Liver (tissue), 9 donors: ENCODE results near the gene REM1. TPM values are rescaled to one million over a fixed set of nuclear protein-coding genes. Genes with fewer than 3 reads are reported as not detected.
A peak's percentile ranks its signal among the peaks of the same experiment; 100 is the strongest.
"Not testable (repeated sequence)": the region's sequence is repeated elsewhere in the genome, so short reads cannot be mapped to it uniquely, and the experiment has no call there.

ENCODE experiments used
- DNase-seq: peaks from one replicate; pipeline ENCODE4 v3.0.0-alpha.2; 2017; ENCODE audit warnings: low spot score
- H3K27ac ChIP-seq, 2 donors: one replicate each; pipeline ENCODE4 v1.7.0; 2013; ENCODE audit warnings: inconsistent platforms in 2 of 2, low read length in 2 of 2, control low read depth in 1 of 2, low read depth in 1 of 2, mild to moderate bottlenecking in 1 of 2
- H3K27me3 ChIP-seq, 4 donors: one replicate each; pipeline versions ENCODE4 v1.6.1 to v1.7.0; 2013; ENCODE audit warnings: low read length in 3 of 4, inconsistent platforms in 1 of 4, mild to moderate bottlenecking in 1 of 4, moderate library complexity in 1 of 4; ENCODE audit not compliant: control insufficient read depth in 4 of 4, insufficient read depth in 4 of 4
- H3K36me3 ChIP-seq, 4 donors: one replicate each; pipeline versions ENCODE4 v1.6.1 to v1.7.0; 2013; ENCODE audit warnings: low read length in 3 of 4, mild to moderate bottlenecking in 3 of 4, low read depth in 1 of 4, moderate library complexity in 1 of 4; ENCODE audit not compliant: control insufficient read depth in 4 of 4, insufficient read depth in 3 of 4
- H3K4me1 ChIP-seq, 4 donors: one replicate each; pipeline versions ENCODE4 v1.6.1 to v1.7.0; 2013; ENCODE audit warnings: low read length in 3 of 4, mild to moderate bottlenecking in 3 of 4, moderate library complexity in 1 of 4; ENCODE audit not compliant: control insufficient read depth in 4 of 4, insufficient read depth in 4 of 4
- H3K4me3 ChIP-seq, 3 donors: one replicate each; pipeline versions ENCODE4 v1.6.1 to v1.7.0; 2013; ENCODE audit warnings: low read length in 3 of 3, control low read depth in 1 of 3, low read depth in 1 of 3, mild to moderate bottlenecking in 1 of 3
- H3K9ac ChIP-seq, 2 donors: one replicate each; pipeline ENCODE4 v1.7.0; 2013; ENCODE audit warnings: low read length in 2 of 2, mild to moderate bottlenecking in 2 of 2, moderate library complexity in 2 of 2, control low read depth in 1 of 2, low read depth in 1 of 2
- H3K9me3 ChIP-seq, 4 donors: one replicate each; pipeline versions ENCODE4 v1.6.1 to v1.7.0; 2013; ENCODE audit warnings: low read length in 3 of 4; ENCODE audit not compliant: control insufficient read depth in 4 of 4
- EGR1 ChIP-seq, 2 donors: IDR thresholded peaks; 2 replicates each; pipeline ENCODE4 v1.6.1; 2016 to 2018; ENCODE audit warnings: antibody characterized with exemption in 2 of 2, low read depth in 2 of 2
- FOXA1 ChIP-seq: IDR thresholded peaks from 2 replicates; pipeline ENCODE4 v1.6.1; 2016; ENCODE audit warnings: antibody characterized with exemption
- FOXA2 ChIP-seq: IDR thresholded peaks from 2 replicates; pipeline ENCODE4 v1.6.1; 2016; ENCODE audit warnings: antibody characterized with exemption
- GABPA ChIP-seq, 2 donors: IDR thresholded peaks in 1 of 2; conservative IDR thresholded peaks in 1 of 2; 2 replicates each; pipeline ENCODE4 v1.6.1; 2016; ENCODE audit warnings: antibody characterized with exemption in 2 of 2, mild to moderate bottlenecking in 1 of 2, moderate library complexity in 1 of 2
- HNF4A ChIP-seq, 2 donors: conservative IDR thresholded peaks; 2 replicates each; pipeline ENCODE4 v1.6.1; 2016; ENCODE audit warnings: antibody characterized with exemption in 2 of 2, mild to moderate bottlenecking in 2 of 2
- HNF4G ChIP-seq: IDR thresholded peaks from 2 replicates; pipeline ENCODE4 v1.6.1; 2016; ENCODE audit warnings: antibody characterized with exemption
- JUND ChIP-seq, 2 donors: IDR thresholded peaks; 2 replicates each; pipeline ENCODE4 v1.6.1; 2016; ENCODE audit warnings: antibody characterized with exemption in 2 of 2
- MAX ChIP-seq: IDR thresholded peaks from 2 replicates; pipeline ENCODE4 v1.6.1; 2016; ENCODE audit warnings: antibody characterized with exemption
- NR2F2 ChIP-seq: IDR thresholded peaks from 2 replicates; pipeline ENCODE4 v1.6.1; 2016; ENCODE audit warnings: antibody characterized with exemption
- RAD21 ChIP-seq, 2 donors: IDR thresholded peaks; 2 replicates each; pipeline ENCODE4 v1.6.1; 2016; ENCODE audit warnings: antibody characterized with exemption in 2 of 2, mild to moderate bottlenecking in 2 of 2
- RXRA ChIP-seq, 2 donors: IDR thresholded peaks; 2 replicates each; pipeline ENCODE4 v1.6.1; 2017 to 2018; ENCODE audit warnings: antibody characterized with exemption in 2 of 2, mild to moderate bottlenecking in 1 of 2
- TAF1 ChIP-seq: conservative IDR thresholded peaks from 2 replicates; pipeline ENCODE4 v1.6.1; 2016; ENCODE audit warnings: antibody characterized with exemption, mild to moderate bottlenecking
- YY1 ChIP-seq: IDR thresholded peaks from 2 replicates; pipeline ENCODE4 v1.6.1; 2016; ENCODE audit warnings: antibody characterized with exemption, mild to moderate bottlenecking
- ZBTB33 ChIP-seq: IDR thresholded peaks from 2 replicates; pipeline ENCODE4 v1.6.1; 2016; ENCODE audit warnings: antibody characterized with exemption
- WGBS: extraction: QIAGEN DNeasy Blood & Tissue Kit; methylation state at CpG from one replicate; pipeline ENCODE4 v1.1.7; 2013; 5-methylcytosine and 5-hydroxymethylcytosine counted together
- polyA plus RNA-seq, 2 donors: library from polyadenylated mRNA; stranded (reverse) in 1 of 2; unstranded in 1 of 2; fragments of 200-250 nt in 1 of 2; fragments of >200 nt in 1 of 2; fragmentation: Nextera tagmentation in 1 of 2; extraction: Ambion mirVana in 1 of 2; gene quantifications; one replicate each; pipeline versions ENCODE4 v1.2.1 to v1.2.3, GENCODE V29; 2013 to 2015
- total RNA-seq, 2 donors: library from RNA; depleted of rRNA; stranded (reverse); fragments of >200 nt; gene quantifications; one replicate each; pipeline ENCODE4 v1.2.3, GENCODE V29; 2014
- donor health status: healthy.
- donor health status: healthy.
- donor health status: healthy.
- donor health status: healthy.
- donor health status: healthy.

Gene REM1
- total and polyA plus RNA-seq, 4 donors, result 0.17 to 0.46 (median 0.21) TPM

- TF ChIP-seq TAF1 (no peak), FOXA1 (no peak)
Observed at GRCh38 chr20:31516166-31516565, 41.1 kb downstream of the REM1 start (continued).

GRCh38 chr20:31516651-31517050 lies 41.6 kb downstream of the REM1 start:
- H3K36me3 ChIP-seq, result peaks cover 0 to 5% (median 2%) of the 10 kb centered on the region in 4 donors
- H3K9me3 ChIP-seq, result no peaks in the 10 kb centered on the region
- H3K27me3 ChIP-seq, result no peaks in the 10 kb centered on the region
- DNase-seq, result no peak
- 82% methylated on average over 2 of the region's 2 CpGs for WGBS
- TF ChIP-seq HNF4G, result no peak
- TF ChIP-seq ZBTB33, result no peak
- no peak overlapping the region for H3K27ac ChIP-seq
- H3K4me3 ChIP-seq, result no peak overlapping the region
- H3K9ac ChIP-seq, result peak overlapping the region in 1 of 2 donors; percentile 47
- peaks cover 5 to 28% (median 24%) of the 10 kb centered on the region in 4 donors for H3K4me1 ChIP-seq

GRCh38 chr20:31517373-31517772 lies 42.3 kb downstream of the REM1 start:
- peaks cover 5 to 28% (median 24%) of the 10 kb centered on the region in 4 donors for H3K4me1 ChIP-seq
- H3K36me3 ChIP-seq, result peaks cover 0 to 5% (median 2%) of the 10 kb centered on the region in 4 donors
- no peaks in the 10 kb centered on the region for H3K9me3 ChIP-seq
- no peak overlapping the region for H3K4me3 ChIP-seq
- no peak overlapping the region for H3K9ac ChIP-seq
- TF ChIP-seq FOXA2, result peak; percentile 85
- peak in 1 of 2 donors; percentile 19 for TF ChIP-seq RAD21 (IDR thresholded peaks at IDR 0.05)
- peak in 1 of 2 donors; percentile 18 for TF ChIP-seq HNF4A (conservative IDR thresholded peaks at IDR 0.05)
- TF ChIP-seq FOXA1, result no peak
- peak in 1 of 2 donors; percentile 28 for TF ChIP-seq GABPA (IDR thresholded peaks at IDR 0.05 in 1 of 2, conservative IDR thresholded peaks at IDR 0.05 in 1 of 2)
- WGBS, result 59% methylated on average over 4 of the region's 4 CpGs
- H3K27me3 ChIP-seq, result no peaks in the 10 kb centered on the region
- DNase-seq, result no peak
- H3K27ac ChIP-seq, result no peak overlapping the region

- H3K9ac ChIP-seq, DNase-seq, H3K4me3 ChIP-seq, H3K27ac ChIP-seq, H3K9me3 ChIP-seq, H3K27me3 ChIP-seq: not testable (repeated sequence)
- Histone ChIP-seq H3K4me1 (peaks cover 0 to 15% (median 12%) of the 10 kb centered on the region in 4 donors), H3K36me3 (peaks cover 5 to 12% (median 5%) of the 10 kb centered on the region in 4 donors)
- 87% methylated on average over 7 of the region's 7 CpGs for WGBS
Observed at GRCh38 chr20:31521267-31521666, 46.2 kb downstream of the REM1 start.

- H3K27ac ChIP-seq, result no peak overlapping the region
- 93% methylated on average over 6 of the region's 6 CpGs for WGBS
- H3K36me3 ChIP-seq, result peaks cover 7 to 25% (median 14%) of the 10 kb centered on the region in 4 donors
- DNase-seq, result no peak
- H3K4me3 ChIP-seq, result no peak overlapping the region
- no peaks in the 10 kb centered on the region for H3K9me3 ChIP-seq
- peaks cover 0 to 4% (median 0%) of the 10 kb centered on the region in 4 donors for H3K4me1 ChIP-seq
- H3K27me3 ChIP-seq, result no peaks in the 10 kb centered on the region
- no peak overlapping the region for H3K9ac ChIP-seq
- TF ChIP-seq FOXA1 (no peak), FOXA2 (no peak), MAX (no peak), GABPA (IDR thresholded peaks at IDR 0.05 in 1 of 2, conservative IDR thresholded peaks at IDR 0.05 in 1 of 2) (no peak), JUND (IDR thresholded peaks at IDR 0.05) (no peak), EGR1 (IDR thresholded peaks at IDR 0.05; ENCODE audit: low read depth in 2 of 2) (no peak), NR2F2 (no peak), RAD21 (IDR thresholded peaks at IDR 0.05) (no peak), TAF1 (no peak), RXRA (IDR thresholded peaks at IDR 0.05) (no peak), YY1 (no peak), ZBTB33 (no peak)
Observed at GRCh38 chr20:31522731-31523130, 47.6 kb downstream of the REM1 start.
